Testis (tissue), 3 donors: ENCODE measurements around the gene ZNF174. TPM values are rescaled to one million over a fixed set of nuclear protein-coding genes. Genes with fewer than 3 reads are reported as not detected.

ENCODE experiments used
- DNase-seq: peaks from one replicate; pipeline ENCODE4 v3.0.0-alpha.2; 2019
- H3K27ac ChIP-seq, 2 donors: fragments of 200-600 bp; sonication (generic); one replicate each; pipeline ENCODE4 v1.5.1; 2019
- H3K27me3 ChIP-seq: fragments of 200-600 bp; sonication (generic); one replicate; pipeline ENCODE4 v1.5.1; 2019
- H3K36me3 ChIP-seq: fragments of 200-600 bp; sonication (generic); one replicate; pipeline ENCODE4 v1.5.1; 2017; ENCODE audit warnings: low read depth; ENCODE audit errors: missing control alignments
- H3K4me1 ChIP-seq: fragments of 200-600 bp; sonication (generic); one replicate; pipeline ENCODE4 v1.5.1; 2019
- H3K4me3 ChIP-seq, 2 donors: fragments of 200-600 bp; sonication (generic); one replicate each; pipeline ENCODE4 v1.5.1; 2017 to 2019
- H3K9me3 ChIP-seq: fragments of 200-600 bp; sonication (generic); one replicate; pipeline ENCODE4 v1.5.1; 2017
- CTCF ChIP-seq, 3 experiments: fragments of 450-650 bp in 2 of 3; fragments of 200-600 bp in 1 of 3; sonication (generic) in 1 of 3; IDR thresholded peaks; one replicate each; pipeline ENCODE4 v1.5.1; 2016 to 2019; ENCODE audit warnings: antibody characterized with exemption in 3 of 3, mild to moderate bottlenecking in 2 of 3, moderate library complexity in 1 of 3
- POLR2A ChIP-seq: fragments of 450-650 bp; IDR thresholded peaks from one replicate; pipeline ENCODE4 v1.6.1; 2017; ENCODE audit warnings: antibody characterized with exemption, mild to moderate bottlenecking, moderate library complexity
- WGBS, 2 donors: methylation state at CpG; one replicate each; pipeline ENCODE4 v1.1.5; 2018; 5-methylcytosine and 5-hydroxymethylcytosine counted together
- intact Hi-C: fragments of 100-400 bp; cut with DNase I; formaldehyde crosslinking; loops from one replicate; pipeline ENCODE4 v1.15.1; 2023; ENCODE audit warnings: low total_unique reads
- polyA plus RNA-seq: library from polyadenylated mRNA; stranded (reverse); fragments of 350-450 nt; fragmentation: Illumina TruSeq; extraction: RNeasy Lipid Tissue Mini Kit (QIAGEN cat#74804); gene quantifications from one replicate; pipeline ENCODE4 v1.2.3, GENCODE V29; 2014; ENCODE audit warnings: low read depth, low replicate concordance; ENCODE audit not compliant: insufficient read depth
- total RNA-seq, 2 donors: library from RNA; depleted of rRNA; stranded (reverse); fragments of >200 nt; gene quantifications; one replicate each; pipeline ENCODE4 v1.2.3, GENCODE V29; 2016

The ZNF174 gene
- total and polyA plus RNA-seq, 3 donors from 2014 or later, result 18.3 to 23.2 (median 19.2) TPM

- 56 to 67% methylated on average over 10 of the region's 10 CpGs for WGBS, 2 donors
Observed at GRCh38 chr16:3454631-3455147, 53.7 kb downstream of the ZNF174 start.

DNA sequence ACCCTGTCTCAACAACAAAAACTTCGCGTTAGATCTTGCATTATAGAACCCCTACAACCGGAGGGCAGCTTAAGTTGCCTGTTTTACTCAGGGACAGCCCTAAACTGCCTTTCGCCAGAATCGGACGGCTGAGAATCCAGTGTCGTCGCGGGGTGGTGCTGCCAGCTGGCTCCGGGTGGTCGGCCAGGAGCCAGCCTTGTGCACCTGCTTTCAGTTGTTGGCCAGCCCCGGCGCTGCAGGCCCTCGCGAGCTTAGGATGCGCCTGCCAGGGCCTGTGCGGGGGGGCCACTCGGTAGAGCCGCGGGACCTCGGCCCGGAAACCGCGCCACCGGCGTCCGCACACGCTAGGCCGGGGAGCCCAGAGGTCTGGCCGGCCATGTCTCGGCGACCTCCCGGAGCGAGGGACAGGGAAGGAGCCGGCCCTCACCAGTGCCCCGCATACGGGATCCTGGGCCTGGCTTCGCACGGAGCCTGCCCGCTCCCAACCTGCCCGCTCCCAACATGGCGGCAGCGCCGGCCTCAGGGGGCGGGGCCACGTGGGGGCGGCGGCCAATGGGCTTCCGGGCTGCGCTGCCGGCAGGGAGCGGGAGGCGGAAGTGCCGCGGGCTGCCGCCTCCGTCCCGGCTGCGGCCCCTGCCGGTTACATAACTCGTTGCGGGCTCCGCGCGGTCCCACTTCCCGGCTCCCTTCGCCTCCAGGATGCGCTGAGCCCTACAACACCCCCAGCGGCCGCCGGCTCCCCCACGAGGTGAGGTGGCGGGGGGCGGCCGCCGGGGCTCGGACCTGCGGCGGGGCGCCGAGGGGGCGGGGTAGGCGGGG, 56.6 kb downstream of the ZNF174 start:
- TF ChIP-seq CTCF (IDR thresholded peaks at IDR 0.05) (peak in 2 of 3 experiments; percentile 38 to 42), POLR2A (no peak)
- Histone ChIP-seq H3K27me3 (no peaks in the 10 kb centered on the region), H3K4me3 (peak overlapping the region; percentile 77 to 95), H3K36me3 (no peaks in the 10 kb centered on the region), H3K27ac (peak overlapping the region; percentile 95 to 97), H3K4me1 (peaks cover 52% of the 10 kb centered on the region), H3K9me3 (no peaks in the 10 kb centered on the region)
- intact Hi-C loops, result no loop called here
- DNase-seq, result peak; percentile 92
- 1 to 14% methylated on average over 3 to 17 of the region's 83 CpGs for WGBS, 2 donors

More at GRCh38 chr16:3454631-3455147, 53.7 kb downstream of the ZNF174 start:
- Histone ChIP-seq H3K36me3 (no peaks in the 10 kb centered on the region), H3K27me3 (no peaks in the 10 kb centered on the region), H3K27ac (peak overlapping the region in 1 of 2 donors; percentile 30), H3K4me3 (no peak overlapping the region), H3K4me1 (peaks cover 22% of the 10 kb centered on the region), H3K9me3 (no peaks in the 10 kb centered on the region)
- no peak for TF ChIP-seq POLR2A
- DNase-seq, result peak; percentile 11
- intact Hi-C loops, result no loop called here

DNA sequence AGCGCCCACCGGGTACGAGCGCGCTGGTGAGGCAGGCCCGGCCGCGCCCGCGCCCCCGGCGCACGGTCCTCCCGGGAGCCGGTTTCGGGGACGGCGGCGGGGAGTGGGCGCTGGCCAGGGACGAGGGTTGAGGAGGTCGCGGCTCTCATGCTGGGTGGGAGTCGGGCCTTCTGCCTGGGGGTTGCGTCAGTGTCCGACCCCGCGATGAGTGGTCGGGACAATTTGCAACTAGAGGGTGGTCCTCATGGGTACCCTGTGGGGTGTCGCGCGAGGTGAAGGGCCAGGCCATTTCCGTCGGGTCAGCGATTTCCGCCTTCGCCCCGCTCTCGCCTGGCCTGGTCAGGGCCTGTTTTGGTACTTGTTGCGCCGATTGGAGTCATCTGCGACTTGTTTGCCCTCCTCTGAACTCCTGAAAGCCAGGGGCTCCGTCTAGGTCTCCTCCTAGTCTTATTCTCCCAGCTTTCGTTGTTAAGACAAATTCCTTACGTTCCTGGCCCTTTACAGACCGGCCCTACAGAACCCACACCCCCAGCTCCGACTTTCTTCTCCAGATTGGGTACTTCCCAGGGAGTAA, 57.4 kb downstream of the ZNF174 start:
- Histone ChIP-seq H3K27me3 (no peaks in the 10 kb centered on the region), H3K36me3 (no peaks in the 10 kb centered on the region), H3K4me3 (peak overlapping the region; percentile 77 to 95), H3K27ac (peak overlapping the region; percentile 95 to 97), H3K4me1 (peaks cover 52% of the 10 kb centered on the region), H3K9me3 (no peaks in the 10 kb centered on the region)
- no peak for TF ChIP-seq POLR2A
- no peak for TF ChIP-seq CTCF (IDR thresholded peaks at IDR 0.05)
- DNase-seq, result peak; percentile 41
- 0% methylated on average over 18 to 23 of the region's 47 CpGs for WGBS, 2 donors
- intact Hi-C loops, result no loop called here

DNA sequence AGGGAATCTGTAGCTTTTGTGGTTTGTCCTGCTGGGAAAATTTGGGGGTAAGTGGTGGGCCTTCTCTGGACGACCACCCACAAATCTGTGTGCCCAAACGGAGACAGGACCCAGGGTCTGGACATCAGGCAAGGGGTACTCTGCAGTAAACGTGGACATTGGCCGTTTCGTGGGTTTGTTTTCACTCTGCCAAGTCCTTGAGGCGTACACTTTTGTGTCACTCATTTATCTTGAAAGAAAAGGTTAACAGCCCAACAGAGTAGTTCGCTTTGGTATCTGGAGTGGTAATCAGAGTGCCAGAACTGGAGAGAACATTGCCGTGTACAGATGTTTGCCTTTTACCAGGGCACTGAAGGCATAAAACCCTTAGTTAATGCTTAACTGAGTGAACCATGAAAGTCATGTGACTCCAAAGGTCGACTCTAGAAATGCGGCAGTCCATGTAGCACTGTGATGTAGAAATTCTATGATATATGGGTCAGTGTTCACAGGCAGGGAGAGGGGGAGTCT, 57.9 kb downstream of the ZNF174 start:
- WGBS, 2 donors, result 2 to 8% methylated on average over 8 to 10 of the region's 10 CpGs
- H3K4me1 ChIP-seq, result peaks cover 52% of the 10 kb centered on the region
- peak overlapping the region; percentile 77 to 95 for H3K4me3 ChIP-seq
- H3K27ac ChIP-seq, result peak overlapping the region; percentile 95 to 97
- DNase-seq, result no peak
- H3K27me3 ChIP-seq, result no peaks in the 10 kb centered on the region
- no peaks in the 10 kb centered on the region for H3K9me3 ChIP-seq
- H3K36me3 ChIP-seq, result no peaks in the 10 kb centered on the region
- intact Hi-C loops, result no loop called here
- TF ChIP-seq CTCF (IDR thresholded peaks at IDR 0.05) (no peak), POLR2A (no peak)

Other genes starting within 250 kb of the ZNF174 start
- gene OR1F1, start 213.0 kb upstream of the ZNF174 start, total RNA-seq, result not detected
- not detected for gene OR1F1, start 213.0 kb upstream of the ZNF174 start, polyA plus RNA-seq
- gene ZNF200, start 166.1 kb upstream of the ZNF174 start, total RNA-seq, result 10 to 100 TPM; 45.2 to 48.3 TPM
- gene ZNF200, start 166.1 kb upstream of the ZNF174 start, polyA plus RNA-seq, result 41.9 TPM
- gene MEFV, start 144.6 kb upstream of the ZNF174 start, total RNA-seq, result 1 to 10 TPM; 5.2 to 5.7 TPM
- 2.6 TPM for gene MEFV, start 144.6 kb upstream of the ZNF174 start, polyA plus RNA-seq
- 10 to 100 TPM; 47.3 to 58.3 TPM for gene ZNF263, start 117.7 kb upstream of the ZNF174 start, total RNA-seq
- gene ZNF263, start 117.7 kb upstream of the ZNF174 start, polyA plus RNA-seq, result 44.7 TPM
- 10 to 100 TPM; 17.5 to 22.6 TPM for gene TIGD7, start 95.8 kb upstream of the ZNF174 start, total RNA-seq
- gene TIGD7, start 95.8 kb upstream of the ZNF174 start, polyA plus RNA-seq, result 12.7 TPM
- gene ZNF75A, start 95.7 kb upstream of the ZNF174 start, total RNA-seq, result 10 to 100 TPM; 50.9 to 66.3 TPM
- 29.5 TPM for gene ZNF75A, start 95.7 kb upstream of the ZNF174 start, polyA plus RNA-seq
- gene OR2C1, start 45.3 kb upstream of the ZNF174 start, total RNA-seq, result under 1 TPM; 0.39 to 0.68 TPM
- 0.30 TPM for gene OR2C1, start 45.3 kb upstream of the ZNF174 start, polyA plus RNA-seq
- 10 to 100 TPM; 13.4 to 19.1 TPM for gene ZSCAN32, start 211 bp upstream of the ZNF174 start, total RNA-seq
- 21.0 TPM for gene ZSCAN32, start 211 bp upstream of the ZNF174 start, polyA plus RNA-seq
- gene ZNF597, start 42.3 kb downstream of the ZNF174 start, total RNA-seq, result 10 to 100 TPM in 1 of 2 donors, 1 to 10 TPM in 1; 9.1 to 11.0 TPM
- 6.9 TPM for gene ZNF597, start 42.3 kb downstream of the ZNF174 start, polyA plus RNA-seq
- gene NAA60, start 42.5 kb downstream of the ZNF174 start, total RNA-seq, result 100 to 1,000 TPM in 1 of 2 donors, 10 to 100 TPM in 1; 99.2 to 120 TPM
- 61.8 TPM for gene NAA60, start 42.5 kb downstream of the ZNF174 start, polyA plus RNA-seq
- gene C16orf90, start 94.3 kb downstream of the ZNF174 start, total RNA-seq, result 10 to 100 TPM; 14.2 to 33.8 TPM
- gene C16orf90, start 94.3 kb downstream of the ZNF174 start, polyA plus RNA-seq, result 52.1 TPM
- 10 to 100 TPM; 45.2 to 59.5 TPM for gene CLUAP1, start 99.8 kb downstream of the ZNF174 start, total RNA-seq
- 95.7 TPM for gene CLUAP1, start 99.8 kb downstream of the ZNF174 start, polyA plus RNA-seq
- 1 to 10 TPM; 1.9 to 3.0 TPM for gene NLRC3, start 176.2 kb downstream of the ZNF174 start, total RNA-seq
- gene NLRC3, start 176.2 kb downstream of the ZNF174 start, polyA plus RNA-seq, result 0.76 TPM
- gene SLX4, start 210.4 kb downstream of the ZNF174 start, total RNA-seq, result 10 to 100 TPM; 28.0 to 41.3 TPM
- gene SLX4, start 210.4 kb downstream of the ZNF174 start, polyA plus RNA-seq, result 25.9 TPM